BLaER1 treated with 17β-estradiol and CSF1 and Interleukin-3, amounts not matched to agents 10 nM and 100 nM (cell line): Measurements from ENCODE around the gene PLXND1.

Experiments used
- H3K27ac ChIP-seq, 11 experiments: shearing (Covaris generic); formaldehyde crosslinking; 2 replicates each; pipeline ENCODE4 v1.8.1; 2022
- H3K27me3 ChIP-seq, 11 experiments: shearing (Covaris generic); formaldehyde crosslinking; 2 replicates each; pipeline ENCODE4 v1.8.1; 2022
- H3K36me3 ChIP-seq, 11 experiments: shearing (Covaris generic); formaldehyde crosslinking; 2 replicates each; pipeline ENCODE4 v1.8.1; 2022
- H3K4me1 ChIP-seq, 10 experiments: shearing (Covaris generic); formaldehyde crosslinking; 2 replicates each; pipeline ENCODE4 v1.8.1; 2022
- H3K4me2 ChIP-seq, 11 experiments: shearing (Covaris generic); formaldehyde crosslinking; 2 replicates each; pipeline ENCODE4 v1.8.1; 2022
- H3K4me3 ChIP-seq, 10 experiments: shearing (Covaris generic); formaldehyde crosslinking; 2 replicates each; pipeline ENCODE4 v1.8.1; 2022
- H3K9ac ChIP-seq, 11 experiments: shearing (Covaris generic); formaldehyde crosslinking; 2 replicates each; pipeline ENCODE4 v1.8.1; 2022
- H3K9me3 ChIP-seq, 11 experiments: shearing (Covaris generic); formaldehyde crosslinking; replicated peaks in 1 of 11; 2 replicates each; pipeline ENCODE4 v1.8.1; 2022
- H4K20me1 ChIP-seq, 11 experiments: shearing (Covaris generic); formaldehyde crosslinking; 2 replicates each; pipeline ENCODE4 v1.8.1; 2022
- Cebpa-rat ChIP-seq, 11 experiments: shearing (Covaris generic); IDR thresholded peaks; 2 replicates each; pipeline ENCODE4 v1.8.1; 2022

PLXND1 gene

DNA sequence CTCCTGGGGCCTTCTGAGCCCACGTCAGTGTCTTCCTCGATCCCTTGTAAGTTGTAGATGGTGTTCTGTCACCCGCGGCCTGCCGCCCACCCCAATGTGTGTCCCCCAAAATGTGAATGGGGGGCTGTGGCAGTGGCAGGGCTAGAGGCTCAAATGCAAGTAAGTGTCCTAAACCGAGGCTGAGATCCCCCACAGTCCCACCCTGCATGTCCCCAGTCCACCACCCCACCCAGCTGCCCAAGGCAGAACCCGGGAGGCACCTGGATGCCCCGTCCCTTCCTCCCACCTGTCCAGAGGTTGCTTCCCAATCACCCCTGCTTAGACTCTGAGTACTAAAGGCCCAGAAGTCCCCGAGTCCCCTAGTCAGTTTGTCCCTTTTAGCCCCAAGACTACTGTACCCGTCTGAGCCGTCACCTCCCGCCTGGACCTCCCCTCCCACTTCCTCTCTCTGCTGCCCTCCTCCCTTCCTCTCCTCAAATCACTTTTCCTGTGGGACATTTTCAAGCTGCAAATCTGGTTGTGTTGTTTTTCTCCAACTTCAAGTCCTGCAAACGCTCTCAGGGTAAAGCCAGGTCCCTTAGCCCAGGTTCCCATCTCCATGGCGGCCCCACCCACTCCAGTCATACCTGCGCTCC, 11.8 kb upstream of the PLXND1 start:
- Histone ChIP-seq H3K4me2 (peak overlapping the region; percentile 84 to 100 (median 97)), H3K9ac (peak overlapping the region; percentile 39 to 74 (median 68); a peak in 20 of 22 replicates), H4K20me1 (no peaks in the 10 kb centered on the region), H3K4me3 (peak overlapping the region; percentile 14 to 56 (median 30); a peak in 16 of 20 replicates), H3K4me1 (peaks cover 88 to 100% (median 97%) of the 10 kb centered on the region in 10 experiments), H3K36me3 (no peaks in the 10 kb centered on the region), H3K27ac (peak overlapping the region; percentile 48 to 83 (median 76); a peak in 21 of 22 replicates), H3K27me3 (no peaks in the 10 kb centered on the region), H3K9me3 (no peaks in the 10 kb centered on the region)
- TF ChIP-seq Cebpa-rat (IDR thresholded peaks at IDR 0.05), result no peak

GRCh38 chr3:129617381-129618185, 11.1 kb upstream of the PLXND1 start:
- peak overlapping the region in 10 of 11 experiments; percentile 47 to 74 (median 68); a peak in 16 of 22 replicates for H3K9ac ChIP-seq
- H3K27me3 ChIP-seq, result no peaks in the 10 kb centered on the region
- H3K9me3 ChIP-seq, result no peaks in the 10 kb centered on the region
- TF ChIP-seq Cebpa-rat (IDR thresholded peaks at IDR 0.05), result no peak
- no peaks in the 10 kb centered on the region for H3K36me3 ChIP-seq
- no peaks in the 10 kb centered on the region for H4K20me1 ChIP-seq
- H3K27ac ChIP-seq, result peak overlapping the region; percentile 66 to 83 (median 76); a peak in 21 of 22 replicates
- H3K4me3 ChIP-seq, result peak overlapping the region in 3 of 10 experiments; percentile 26 to 56 (median 52); a peak in 4 of 20 replicates
- H3K4me2 ChIP-seq, result peak overlapping the region; percentile 84 to 100 (median 97)
- peaks cover 90 to 100% (median 97%) of the 10 kb centered on the region in 10 experiments for H3K4me1 ChIP-seq

DNA sequence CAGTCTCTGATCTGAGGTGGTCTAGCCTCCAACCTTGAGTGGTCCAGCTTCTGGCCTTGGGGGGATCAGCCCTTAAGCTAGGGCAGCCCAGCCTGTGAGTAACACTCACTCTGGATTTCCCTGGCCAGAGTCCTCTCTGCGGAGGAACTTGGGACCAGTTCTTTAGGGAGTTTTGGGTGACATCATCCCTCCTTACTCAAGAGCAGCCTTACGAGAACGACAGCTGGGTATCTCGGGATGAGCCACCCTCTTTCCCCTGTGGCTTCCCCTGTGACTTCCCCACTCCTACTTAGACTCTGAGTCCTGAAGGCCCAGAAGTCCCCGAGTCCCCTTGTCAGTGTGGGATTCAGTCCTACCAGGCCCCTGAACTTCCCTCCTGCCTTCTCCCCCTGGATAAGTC, 10.2 kb upstream of the PLXND1 start:
- H3K9ac ChIP-seq, result peak overlapping the region in 10 of 11 experiments; percentile 15 to 68 (median 52); a peak in 17 of 22 replicates
- H3K4me3 ChIP-seq, result peak overlapping the region in 2 of 10 experiments; percentile 5 to 6; a peak in 2 of 20 replicates
- no peaks in the 10 kb centered on the region for H3K27me3 ChIP-seq
- H3K4me2 ChIP-seq, result peak overlapping the region; percentile 84 to 100 (median 97)
- H3K9me3 ChIP-seq, result no peaks in the 10 kb centered on the region
- no peaks in the 10 kb centered on the region for H3K36me3 ChIP-seq
- H3K4me1 ChIP-seq, result peaks cover 93 to 100% (median 99%) of the 10 kb centered on the region in 10 experiments
- TF ChIP-seq Cebpa-rat (IDR thresholded peaks at IDR 0.05), result no peak
- H3K27ac ChIP-seq, result peak overlapping the region; percentile 50 to 83 (median 72)
- no peaks in the 10 kb centered on the region for H4K20me1 ChIP-seq

DNA sequence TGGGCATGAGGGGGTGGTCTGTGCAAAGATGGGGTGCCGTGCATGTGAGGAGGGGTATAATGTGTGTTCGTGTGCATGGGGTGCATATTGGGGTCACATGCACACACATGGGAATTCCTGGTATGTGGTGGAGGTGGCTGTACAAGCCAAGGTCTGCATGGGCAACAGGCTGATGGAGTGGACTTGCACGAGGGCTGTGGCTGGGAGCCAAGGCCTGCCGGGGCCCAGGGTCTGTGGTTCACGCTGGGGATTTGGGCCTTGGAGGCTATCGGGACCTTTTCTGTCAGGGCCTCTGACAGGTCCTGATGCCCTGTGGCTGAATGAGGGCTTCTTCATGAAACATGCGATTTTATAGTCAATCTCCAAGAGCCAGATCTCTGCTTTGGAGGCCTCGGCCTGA, 9.8 kb upstream of the PLXND1 start:
- no peaks in the 10 kb centered on the region for H3K27me3 ChIP-seq
- no peaks in the 10 kb centered on the region for H3K9me3 ChIP-seq
- peak overlapping the region; percentile 50 to 83 (median 72); a peak in 20 of 22 replicates for H3K27ac ChIP-seq
- no peaks in the 10 kb centered on the region for H3K36me3 ChIP-seq
- H3K4me1 ChIP-seq, result peaks cover 93 to 100% (median 99%) of the 10 kb centered on the region in 10 experiments
- peak overlapping the region; percentile 84 to 100 (median 97) for H3K4me2 ChIP-seq
- H3K4me3 ChIP-seq, result peak overlapping the region in 2 of 10 experiments; percentile 9 to 37; a peak in 1 of 20 replicates
- peak overlapping the region in 10 of 11 experiments; percentile 15 to 63 (median 47); a peak in 15 of 22 replicates for H3K9ac ChIP-seq
- no peak for TF ChIP-seq Cebpa-rat (IDR thresholded peaks at IDR 0.05)
- H4K20me1 ChIP-seq, result no peaks in the 10 kb centered on the region

DNA sequence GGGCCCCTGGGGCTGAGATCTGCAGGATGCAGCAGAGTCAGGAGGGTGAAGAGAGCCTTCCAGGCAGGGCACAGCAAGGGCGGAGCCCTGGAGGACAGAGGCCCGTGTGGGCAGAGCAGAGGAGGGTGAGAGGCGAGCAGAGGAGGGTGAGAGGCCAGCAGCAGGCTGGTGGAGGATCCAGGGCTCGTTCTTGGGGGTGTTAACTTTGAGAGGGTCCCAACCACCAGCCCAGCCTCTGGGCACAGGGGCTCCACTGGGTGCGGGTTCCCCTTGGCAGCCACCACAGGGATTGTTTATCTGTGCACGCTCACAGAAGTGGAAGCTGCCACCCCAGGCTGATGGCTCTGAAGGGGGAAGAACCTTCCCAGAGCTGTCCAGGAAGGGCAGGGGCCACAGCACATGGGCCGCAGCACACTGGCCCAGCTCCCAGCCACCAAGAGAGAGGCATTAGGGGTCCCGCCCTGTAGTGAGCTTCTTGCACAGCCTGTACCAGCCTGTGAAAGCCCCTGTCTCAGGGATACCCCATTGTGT, 9.3 kb upstream of the PLXND1 start:
- H3K27me3 ChIP-seq, result no peaks in the 10 kb centered on the region
- H3K9ac ChIP-seq, result peak overlapping the region in 9 of 11 experiments; percentile 5 to 63 (median 47); a peak in 11 of 22 replicates
- peak overlapping the region in 3 of 10 experiments; percentile 9 to 37 (median 12); a peak in 4 of 20 replicates for H3K4me3 ChIP-seq
- H3K4me1 ChIP-seq, result peaks cover 91 to 100% (median 98%) of the 10 kb centered on the region in 10 experiments
- no peaks in the 10 kb centered on the region for H4K20me1 ChIP-seq
- peak overlapping the region in 10 of 11 experiments; percentile 5 to 83 (median 70); a peak in 16 of 22 replicates for H3K27ac ChIP-seq
- no peaks in the 10 kb centered on the region for H3K9me3 ChIP-seq
- H3K36me3 ChIP-seq, result no peaks in the 10 kb centered on the region
- no peak for TF ChIP-seq Cebpa-rat (IDR thresholded peaks at IDR 0.05)
- H3K4me2 ChIP-seq, result peak overlapping the region; percentile 84 to 100 (median 97)

DNA sequence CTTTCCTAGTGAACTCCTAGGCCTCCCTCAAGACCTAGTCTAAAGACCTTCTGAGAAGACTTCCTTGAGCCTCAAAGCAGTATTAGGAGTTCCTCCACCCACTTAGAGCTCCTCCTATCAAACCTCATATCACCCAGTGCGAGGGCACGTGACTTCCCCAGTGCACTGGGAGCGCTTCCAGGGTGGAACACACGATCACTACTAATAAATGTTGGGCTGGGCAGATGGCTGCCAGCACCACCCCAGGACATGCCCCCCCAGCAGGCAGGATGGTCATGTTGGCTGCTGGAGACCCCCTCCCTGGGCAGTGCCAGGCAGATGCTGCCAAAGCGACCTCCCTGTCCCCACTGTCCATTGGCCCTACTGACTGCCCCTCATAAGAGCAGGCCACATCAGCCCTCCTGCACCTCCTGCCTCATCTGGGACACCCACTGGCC, 8.5 kb upstream of the PLXND1 start:
- Histone ChIP-seq H3K27me3 (no peaks in the 10 kb centered on the region), H3K4me1 (peaks cover 89 to 97% (median 96%) of the 10 kb centered on the region in 10 experiments), H3K4me3 (no peak overlapping the region), H3K9me3 (no peaks in the 10 kb centered on the region), H3K4me2 (peak overlapping the region; percentile 9 to 98 (median 58); a peak in 21 of 22 replicates), H3K9ac (peak overlapping the region in 2 of 11 experiments; percentile 14 to 51; a peak in 1 of 22 replicates), H3K36me3 (no peaks in the 10 kb centered on the region), H4K20me1 (no peaks in the 10 kb centered on the region), H3K27ac (peak overlapping the region in 6 of 11 experiments; percentile 20 to 71 (median 32); a peak in 7 of 22 replicates)
- TF ChIP-seq Cebpa-rat (IDR thresholded peaks at IDR 0.05), result no peak

- Histone ChIP-seq H3K9ac (peak overlapping the region in 2 of 11 experiments; percentile 14 to 51; a peak in 1 of 22 replicates), H4K20me1 (no peaks in the 10 kb centered on the region), H3K4me2 (peak overlapping the region; percentile 9 to 98 (median 58); a peak in 21 of 22 replicates), H3K27ac (peak overlapping the region in 6 of 11 experiments; percentile 20 to 71 (median 36); a peak in 9 of 22 replicates), H3K9me3 (no peaks in the 10 kb centered on the region), H3K4me3 (no peak overlapping the region), H3K27me3 (no peaks in the 10 kb centered on the region), H3K4me1 (peaks cover 89 to 97% (median 96%) of the 10 kb centered on the region in 10 experiments), H3K36me3 (no peaks in the 10 kb centered on the region)
- TF ChIP-seq Cebpa-rat (IDR thresholded peaks at IDR 0.05), result no peak
Measured at GRCh38 chr3:129614435-129614834, 8.0 kb upstream of the PLXND1 start.

GRCh38 chr3:129613367-129613740, 6.9 kb upstream of the PLXND1 start:
- Histone ChIP-seq H4K20me1 (no peaks in the 10 kb centered on the region), H3K9me3 (no peaks in the 10 kb centered on the region), H3K4me3 (no peak overlapping the region), H3K4me1 (peaks cover 89 to 97% (median 96%) of the 10 kb centered on the region in 10 experiments), H3K27me3 (no peaks in the 10 kb centered on the region), H3K9ac (no peak overlapping the region; a peak in 1 of 22 replicates), H3K27ac (no peak overlapping the region), H3K4me2 (peak overlapping the region in 9 of 11 experiments; percentile 52 to 98 (median 65); a peak in 11 of 22 replicates), H3K36me3 (no peaks in the 10 kb centered on the region)
- no peak for TF ChIP-seq Cebpa-rat (IDR thresholded peaks at IDR 0.05)
